Measurements from ENCODE around the gene RETREG1. TPM values are rescaled to one million over a fixed set of nuclear protein-coding genes. Genes with fewer than 3 reads are reported as not detected.

The RETREG1 gene
- total RNA-seq, 2 experiments from 2014 or later = 17.7 to 23.3 TPM

DNA sequence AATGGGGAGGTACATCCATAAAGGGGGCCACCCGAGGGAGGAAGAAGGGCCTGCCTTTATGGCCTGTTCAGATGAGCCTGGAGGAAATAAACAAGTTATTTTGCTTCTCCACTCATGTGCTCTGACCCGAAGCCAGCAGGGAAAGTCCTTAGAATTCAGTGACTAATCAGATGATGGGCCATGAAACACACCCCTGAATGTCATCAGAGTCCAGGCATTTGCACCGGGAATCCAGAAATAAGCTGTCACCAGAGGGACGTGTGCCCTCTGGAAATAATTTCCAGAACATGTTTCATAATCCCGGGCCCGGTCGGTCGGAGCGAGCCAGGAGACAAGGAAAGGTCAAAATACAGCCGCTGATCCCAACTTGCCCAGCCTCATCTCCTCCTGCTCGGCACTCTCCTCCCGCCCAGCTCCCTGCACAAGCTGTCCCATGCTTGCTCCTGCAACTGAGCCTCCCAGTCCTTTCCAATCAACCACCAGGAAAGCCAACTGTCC, 77.6 kb downstream of the RETREG1 start:
- ATAC-seq (no peak), DNase-seq (no peak)
- Mint-ChIP-seq H3K27ac (no peak overlapping the region), H3K4me1 (peaks cover 61% of the 10 kb centered on the region), H3K4me3 (no peak overlapping the region), H3K27me3 (no peaks in the 10 kb centered on the region), H3K9me3 (ENCODE audit: low read depth) (no peaks in the 10 kb centered on the region), H3K36me3 (ENCODE audit: low read depth) (peaks cover 10% of the 10 kb centered on the region)
- ChIA-PET CTCF (interaction anchor here (1.2 kb wide), 1 partner anchor 17 kb away, joined by 3 read pairs; no protein-coding TSS in a partner anchor), POLR2A (no interaction called here)
- intact Hi-C loops (cut with DNase I, micrococcal nuclease) = no loop called here

- peaks cover 54% of the 10 kb centered on the region for H3K4me1 Mint-ChIP-seq
These were observed 78.8 kb downstream of the RETREG1 start for GRCh38 chr5:16538006-16538405.

DNA sequence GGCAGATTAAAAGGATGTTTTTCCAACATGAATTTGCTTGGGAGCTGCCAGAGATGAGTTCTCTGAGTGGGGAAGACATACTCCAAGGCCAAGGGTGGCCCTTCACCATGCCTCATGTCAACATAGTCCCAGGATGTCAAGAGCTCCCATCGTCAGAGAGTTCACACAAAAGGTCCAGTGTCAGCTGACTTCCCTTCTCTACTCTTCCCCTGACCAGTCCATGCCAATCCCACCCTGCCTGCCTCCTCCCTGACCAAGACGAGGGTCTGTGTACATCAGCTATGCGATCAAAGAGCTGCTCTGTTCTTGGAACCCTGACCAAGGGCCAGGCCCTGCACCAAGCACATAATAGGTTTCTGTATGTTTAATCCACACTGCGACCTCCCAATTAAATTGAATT, 80.0 kb downstream of the RETREG1 start:
- ChIA-PET POLR2A (no interaction called here), CTCF (interaction anchor here (0.5 kb wide), 1 partner anchor 205 kb away, joined by 3 read pairs; no protein-coding TSS in a partner anchor)
- no peaks in the 10 kb centered on the region for H3K27me3 Mint-ChIP-seq
- no peak overlapping the region for H3K27ac Mint-ChIP-seq
- H3K9me3 Mint-ChIP-seq (ENCODE audit: low read depth) = no peaks in the 10 kb centered on the region
- no peak for ATAC-seq
- peaks cover 49% of the 10 kb centered on the region for H3K4me1 Mint-ChIP-seq
- no peak for DNase-seq
- intact Hi-C loops (cut with DNase I, micrococcal nuclease) = no loop called here
- no peak overlapping the region for H3K4me3 Mint-ChIP-seq
- peaks cover 10% of the 10 kb centered on the region for H3K36me3 Mint-ChIP-seq (ENCODE audit: low read depth)

More at GRCh38 chr5:16538006-16538405, 78.8 kb downstream of the RETREG1 start:
- H3K36me3 Mint-ChIP-seq (ENCODE audit: low read depth) = peaks cover 10% of the 10 kb centered on the region
- no peaks in the 10 kb centered on the region for H3K9me3 Mint-ChIP-seq (ENCODE audit: low read depth)
- ChIA-PET POLR2A (no interaction called here), CTCF (interaction anchor here (0.7 to 1.2 kb wide), 4 partner anchors 9 to 378 kb away, joined by 3 read pairs; no protein-coding TSS in a partner anchor)
- ATAC-seq = no peak
- H3K4me3 Mint-ChIP-seq = no peak overlapping the region
- no peak overlapping the region for H3K27ac Mint-ChIP-seq
- H3K27me3 Mint-ChIP-seq = no peaks in the 10 kb centered on the region
- DNase-seq = no peak
- intact Hi-C loops (cut with DNase I, micrococcal nuclease) = no loop called here

DNA sequence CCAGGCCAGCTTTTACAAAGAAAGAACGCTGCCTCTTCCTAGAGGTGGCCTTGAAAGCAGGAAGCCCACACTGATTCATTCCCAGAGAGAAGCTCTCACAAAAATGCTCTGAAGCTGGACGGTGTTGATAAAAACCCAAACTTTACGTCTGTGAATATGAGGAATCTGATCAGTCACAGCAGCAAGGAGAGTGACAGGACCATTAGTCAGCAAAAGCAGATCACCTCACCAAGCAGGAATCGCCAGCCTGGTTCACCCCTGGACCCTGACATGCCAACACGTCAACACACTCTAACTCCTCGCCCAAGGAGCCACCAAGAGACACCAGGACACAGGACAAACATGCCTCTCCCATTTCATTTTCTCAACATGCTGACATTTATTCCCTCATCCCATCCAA, 80.6 kb downstream of the RETREG1 start:
- H3K27ac Mint-ChIP-seq = peak overlapping the region; percentile 19
- DNase-seq = no peak
- H3K4me1 Mint-ChIP-seq = peaks cover 46% of the 10 kb centered on the region
- CTCF ChIA-PET = interaction anchor here (0.5 kb wide), 1 partner anchor 206 kb away, joined by 3 read pairs; no protein-coding TSS in a partner anchor
- H3K36me3 Mint-ChIP-seq (ENCODE audit: low read depth) = peaks cover 10% of the 10 kb centered on the region
- no peak for ATAC-seq
- H3K4me3 Mint-ChIP-seq = no peak overlapping the region
- H3K9me3 Mint-ChIP-seq (ENCODE audit: low read depth) = no peaks in the 10 kb centered on the region
- intact Hi-C loops (cut with DNase I, micrococcal nuclease) = no loop called here
- POLR2A ChIA-PET = no interaction called here
- H3K27me3 Mint-ChIP-seq = no peaks in the 10 kb centered on the region

GRCh38 chr5:16534280-16534679, 82.5 kb downstream of the RETREG1 start:
- ChIA-PET CTCF (interaction anchor here (0.5 to 1.6 kb wide), 2 partner anchors 11 to 52 kb away, joined by 4 to 7 read pairs; no protein-coding TSS in a partner anchor), POLR2A (no interaction called here)
- no peaks in the 10 kb centered on the region for H3K9me3 Mint-ChIP-seq (ENCODE audit: low read depth)
- H3K4me1 Mint-ChIP-seq = peaks cover 32% of the 10 kb centered on the region
- H3K36me3 Mint-ChIP-seq (ENCODE audit: low read depth) = peaks cover 10% of the 10 kb centered on the region
- no peak overlapping the region for H3K4me3 Mint-ChIP-seq
- ATAC-seq (no peak), DNase-seq (no peak)
- intact Hi-C loops (cut with DNase I, micrococcal nuclease) = no loop called here
- H3K27me3 Mint-ChIP-seq = no peaks in the 10 kb centered on the region
- H3K27ac Mint-ChIP-seq = no peak overlapping the region

- intact Hi-C loops (cut with DNase I, micrococcal nuclease) = no loop called here
These were observed 85.6 kb downstream of the RETREG1 start for GRCh38 chr5:16531063-16531648.

DNA sequence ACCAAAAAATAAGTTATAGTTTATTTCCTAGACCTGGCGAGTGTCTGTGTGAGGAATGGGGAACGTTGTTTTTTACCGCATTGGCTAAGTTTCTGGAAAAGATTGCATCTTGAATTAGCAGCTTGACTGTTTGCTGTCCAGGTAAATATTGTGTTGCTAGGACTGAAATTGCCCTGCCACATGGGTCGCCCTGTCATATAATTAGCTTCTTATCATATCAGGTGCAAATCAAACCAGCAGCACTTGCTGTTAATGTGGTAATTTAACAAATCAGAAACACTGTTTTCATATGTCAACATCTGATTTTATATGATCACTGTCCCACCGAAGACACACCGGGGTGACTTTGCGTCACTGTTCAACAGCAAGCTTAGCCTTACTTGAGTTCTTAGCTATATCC, 87.5 kb downstream of the RETREG1 start:
- H3K4me3 Mint-ChIP-seq = no peak overlapping the region
- ATAC-seq = no peak
- H3K27me3 Mint-ChIP-seq = no peaks in the 10 kb centered on the region
- intact Hi-C loops (cut with DNase I, micrococcal nuclease) = no loop called here
- no peak overlapping the region for H3K27ac Mint-ChIP-seq
- no peaks in the 10 kb centered on the region for H3K36me3 Mint-ChIP-seq (ENCODE audit: low read depth)
- POLR2A ChIA-PET = interaction anchor here (0.7 kb wide), 1 partner anchor 47 kb away, joined by 3 read pairs; no protein-coding TSS in a partner anchor
- no peaks in the 10 kb centered on the region for H3K9me3 Mint-ChIP-seq (ENCODE audit: low read depth)
- CTCF ChIA-PET = interaction anchor here (0.7 kb wide), 1 partner anchor 58 kb away, joined by 3 read pairs; no protein-coding TSS in a partner anchor
- DNase-seq = no peak
- peaks cover 18% of the 10 kb centered on the region for H3K4me1 Mint-ChIP-seq

More at GRCh38 chr5:16531063-16531648, 85.6 kb downstream of the RETREG1 start:
- H3K27me3 Mint-ChIP-seq = no peaks in the 10 kb centered on the region
- no peak overlapping the region for H3K4me3 Mint-ChIP-seq
- POLR2A ChIA-PET = no interaction called here
- H3K27ac Mint-ChIP-seq = no peak overlapping the region
- peaks cover 6% of the 10 kb centered on the region for H3K36me3 Mint-ChIP-seq (ENCODE audit: low read depth)
- DNase-seq (no peak), ATAC-seq (no peak)
- no peaks in the 10 kb centered on the region for H3K9me3 Mint-ChIP-seq (ENCODE audit: low read depth)
- peaks cover 17% of the 10 kb centered on the region for H3K4me1 Mint-ChIP-seq
- CTCF ChIA-PET = interaction anchor here (0.7 kb wide), 1 partner anchor 12 kb away, joined by 3 read pairs; no protein-coding TSS in a partner anchor

DNA sequence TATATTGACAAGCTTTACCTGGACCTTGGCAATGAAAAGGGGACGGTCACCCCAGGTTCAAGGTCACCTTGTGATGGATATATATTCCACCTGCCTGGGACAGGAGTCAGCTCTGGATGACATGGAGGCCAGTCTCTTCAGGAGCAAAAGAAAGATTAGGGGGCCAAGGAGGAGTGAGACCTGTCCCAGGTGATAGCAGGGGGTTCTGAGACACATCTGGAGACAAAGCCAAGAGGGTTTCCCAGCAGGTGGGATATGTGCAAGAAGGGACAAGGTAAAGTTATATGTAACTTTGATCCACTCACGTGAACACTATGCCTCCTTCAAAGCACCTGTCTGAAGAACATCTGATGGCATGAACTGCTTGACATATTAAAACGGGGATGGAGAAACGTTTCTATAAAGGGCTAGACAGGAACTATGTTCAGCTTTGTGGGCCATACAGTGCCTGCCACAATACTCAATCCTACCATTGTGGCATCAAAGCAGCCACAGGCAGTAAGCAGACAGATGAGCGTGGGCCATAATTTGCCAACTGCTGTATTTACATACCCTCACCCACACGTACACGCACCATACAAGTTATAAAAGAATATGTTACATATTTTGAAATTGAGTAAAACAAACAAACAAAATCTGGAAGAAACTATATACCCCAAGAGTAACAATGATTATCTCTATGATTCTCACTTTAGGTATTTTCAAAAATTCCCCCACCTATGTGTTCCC, 88.3 kb downstream of the RETREG1 start:
- ChIA-PET POLR2A (no interaction called here), CTCF (interaction anchor here (1.4 kb wide), 1 partner anchor 73 kb away, joined by 3 read pairs; no protein-coding TSS in a partner anchor)
- H3K27me3 Mint-ChIP-seq = no peaks in the 10 kb centered on the region
- intact Hi-C loops (cut with DNase I, micrococcal nuclease) = no loop called here
- DNase-seq (no peak), ATAC-seq (no peak)
- H3K4me1 Mint-ChIP-seq = peaks cover 25% of the 10 kb centered on the region
- H3K9me3 Mint-ChIP-seq (ENCODE audit: low read depth) = no peaks in the 10 kb centered on the region
- H3K4me3 Mint-ChIP-seq = no peak overlapping the region
- H3K27ac Mint-ChIP-seq = no peak overlapping the region
- H3K36me3 Mint-ChIP-seq (ENCODE audit: low read depth) = peaks cover 4% of the 10 kb centered on the region

- Mint-ChIP-seq H3K27ac (no peak overlapping the region), H3K27me3 (no peaks in the 10 kb centered on the region), H3K4me1 (peaks cover 33% of the 10 kb centered on the region), H3K9me3 (ENCODE audit: low read depth) (no peaks in the 10 kb centered on the region), H3K36me3 (ENCODE audit: low read depth) (peaks cover 4% of the 10 kb centered on the region), H3K4me3 (no peak overlapping the region)
- ATAC-seq (no peak), DNase-seq (no peak)
- ChIA-PET CTCF (no interaction called here), POLR2A (no interaction called here)
- intact Hi-C loops (cut with DNase I, micrococcal nuclease) = no loop called here
These were observed 91.1 kb downstream of the RETREG1 start for GRCh38 chr5:16525651-16526050.

- intact Hi-C loops (cut with DNase I, micrococcal nuclease) = no loop called here
- no peak for DNase-seq
- ChIA-PET CTCF (no interaction called here), POLR2A (no interaction called here)
- Mint-ChIP-seq H3K36me3 (ENCODE audit: low read depth) (peaks cover 4% of the 10 kb centered on the region), H3K4me3 (no peak overlapping the region), H3K27ac (peak overlapping the region; percentile 4), H3K27me3 (no peaks in the 10 kb centered on the region), H3K9me3 (ENCODE audit: low read depth) (no peaks in the 10 kb centered on the region), H3K4me1 (peaks cover 36% of the 10 kb centered on the region)
- ATAC-seq = no peak
These were observed 92.5 kb downstream of the RETREG1 start for GRCh38 chr5:16524286-16524685.

DNA sequence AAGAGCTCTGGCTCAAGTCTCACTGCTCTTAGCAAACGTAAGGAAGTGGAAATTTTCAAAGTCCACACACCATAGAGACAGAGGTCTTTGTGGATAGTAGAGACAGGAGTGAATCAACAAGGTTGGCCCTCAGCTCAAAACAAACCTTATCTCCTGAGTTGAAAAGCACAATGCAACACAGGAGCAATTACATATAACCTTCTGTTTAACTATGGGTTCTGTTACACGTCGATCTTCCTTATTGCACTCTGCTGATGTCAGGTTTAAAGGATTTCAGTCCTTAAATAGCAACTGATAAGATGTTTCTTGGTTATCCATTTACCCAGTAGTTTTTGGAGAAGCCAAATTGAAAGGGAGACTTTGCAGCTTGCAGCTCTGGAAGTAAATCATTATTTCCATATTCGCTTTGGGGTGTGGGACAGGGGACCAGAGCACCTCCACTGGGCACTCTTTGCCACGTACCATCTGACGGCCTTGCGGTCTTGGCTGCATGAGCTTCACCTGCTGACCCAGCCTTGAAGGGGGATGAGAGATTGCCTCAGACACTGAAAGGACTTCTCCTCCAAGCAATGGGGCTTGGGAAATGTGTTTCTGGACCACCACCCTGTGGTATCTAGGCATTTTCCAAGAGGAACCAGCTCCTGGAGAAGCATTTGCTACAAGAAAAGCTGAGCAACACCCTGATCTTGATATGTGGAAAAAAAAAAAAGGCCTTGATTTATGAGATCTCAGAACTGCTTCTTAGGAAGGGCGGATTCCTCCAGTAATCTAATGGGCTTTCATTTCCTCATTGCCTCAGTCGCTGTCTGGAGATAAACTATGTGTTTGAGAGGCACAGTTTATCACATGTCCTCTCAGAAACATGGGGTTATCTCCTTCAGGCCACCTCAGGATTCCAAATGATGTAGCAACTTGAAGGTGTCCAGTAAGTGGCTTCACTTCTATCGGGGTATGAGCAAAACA, 95.0 kb downstream of the RETREG1 start:
- POLR2A ChIA-PET = no interaction called here
- peaks cover 34% of the 10 kb centered on the region for H3K4me1 Mint-ChIP-seq
- ATAC-seq (no peak), DNase-seq (no peak)
- intact Hi-C loops (cut with DNase I, micrococcal nuclease) = no loop called here
- no peaks in the 10 kb centered on the region for H3K9me3 Mint-ChIP-seq (ENCODE audit: low read depth)
- H3K27me3 Mint-ChIP-seq = no peaks in the 10 kb centered on the region
- H3K36me3 Mint-ChIP-seq (ENCODE audit: low read depth) = peaks cover 4% of the 10 kb centered on the region
- no peak overlapping the region for H3K4me3 Mint-ChIP-seq
- CTCF ChIA-PET = interaction anchor here (1.0 to 1.9 kb wide), 2 partner anchors 17 to 31 kb away, joined by 3 to 4 read pairs; no protein-coding TSS in a partner anchor
- H3K27ac Mint-ChIP-seq = no peak overlapping the region

Data from activated CD4-positive, alpha-beta T cell treated with anti-CD3 and anti-CD28 coated beads for 36 hours (primary cell).